GM21576 (cell line): ENCODE measurements around the gene ASCC1.

Experiments
- ATAC-seq: cut with Tn5 transposase; IDR thresholded peaks from one replicate; pipeline ENCODE4 v1.9.1; 2021; ENCODE audit warnings: mild to moderate bottlenecking, moderate library complexity; ENCODE audit not compliant: unreplicated experiment

The ASCC1 gene

GRCh38 chr10:72215611-72216549, at the start of gene ASCC1, which contains the start of gene ANAPC16:
Gene ASCC1 (minus strand): TSS chr10:72216276. CDS start chr10:72213298, 2,978 bp downstream.
Gene ANAPC16 (plus strand): TSS chr10:72216012. CDS start chr10:72223915, 7,903 bp downstream.
- ATAC-seq = peak; percentile 70

- no peak for ATAC-seq
Measured at GRCh38 chr10:72265508-72265907, 49.4 kb upstream of the ASCC1 start.

- ATAC-seq = no peak
Measured at GRCh38 chr10:72264536-72264935, 48.5 kb upstream of the ASCC1 start.

GRCh38 chr10:72263613-72264241, 47.7 kb upstream of the ASCC1 start:
- no peak for ATAC-seq

GRCh38 chr10:72261784-72262404, 45.8 kb upstream of the ASCC1 start:
- peak; percentile 1 for ATAC-seq

- ATAC-seq = peak; percentile 45
Measured at GRCh38 chr10:72260976-72261783, 45.1 kb upstream of the ASCC1 start.

- ATAC-seq = peak; percentile 45
Measured at GRCh38 chr10:72260239-72260975, 44.3 kb upstream of the ASCC1 start.

- no peak for ATAC-seq
Measured at GRCh38 chr10:72259491-72260238, 43.6 kb upstream of the ASCC1 start.

- no peak for ATAC-seq
Measured at GRCh38 chr10:72258617-72259016, 42.5 kb upstream of the ASCC1 start.

- no peak for ATAC-seq
Measured at GRCh38 chr10:72257051-72257892, 41.2 kb upstream of the ASCC1 start.

- no peak for ATAC-seq
Measured at GRCh38 chr10:72255977-72256729, 40.1 kb upstream of the ASCC1 start.

- ATAC-seq = no peak
Measured at GRCh38 chr10:72254813-72255568, 38.9 kb upstream of the ASCC1 start.

- no peak for ATAC-seq
Measured at GRCh38 chr10:72253578-72253977, 37.5 kb upstream of the ASCC1 start.

GRCh38 chr10:72252972-72253371, 36.9 kb upstream of the ASCC1 start:
- ATAC-seq = no peak

GRCh38 chr10:72251635-72252034, 35.6 kb upstream of the ASCC1 start:
- ATAC-seq = no peak

- ATAC-seq = no peak
Measured at GRCh38 chr10:72250666-72251065, 34.6 kb upstream of the ASCC1 start.
